HG02678 (cell line): ENCODE results near the gene RASA3.
"Not testable (repeated sequence)": the region's sequence is repeated elsewhere in the genome, so short reads cannot be mapped to it uniquely, and the experiment has no call there.

ENCODE experiments used
- ATAC-seq: cut with Tn5 transposase; IDR thresholded peaks from one replicate; pipeline ENCODE4 v1.9.1; 2021; ENCODE audit warnings: mild to moderate bottlenecking, moderate library complexity; ENCODE audit not compliant: unreplicated experiment

RASA3 gene

GRCh38 chr13:114103801-114104654, 28.4 kb downstream of the RASA3 start:
- no peak for ATAC-seq

GRCh38 chr13:114103289-114103621, 29.2 kb downstream of the RASA3 start:
- not testable (repeated sequence) for ATAC-seq

- no peak for ATAC-seq
Observed at GRCh38 chr13:114102521-114103288, 29.7 kb downstream of the RASA3 start.

- no peak for ATAC-seq
Observed at GRCh38 chr13:114102131-114102520, 30.3 kb downstream of the RASA3 start.

- no peak for ATAC-seq
Observed at GRCh38 chr13:114101358-114102130, 30.9 kb downstream of the RASA3 start.

- ATAC-seq = no peak
Observed at GRCh38 chr13:114100446-114101357, 31.7 kb downstream of the RASA3 start.

- no peak for ATAC-seq
Observed at GRCh38 chr13:114099918-114100445, 32.4 kb downstream of the RASA3 start.

GRCh38 chr13:114099191-114099590, 33.2 kb downstream of the RASA3 start:
- no peak for ATAC-seq

GRCh38 chr13:114098689-114099056, 33.8 kb downstream of the RASA3 start:
- ATAC-seq = not testable (repeated sequence)

GRCh38 chr13:114097893-114098688, 34.3 kb downstream of the RASA3 start:
- no peak for ATAC-seq

GRCh38 chr13:114097212-114097892, 35.1 kb downstream of the RASA3 start:
- ATAC-seq = no peak

GRCh38 chr13:114096811-114097211, 35.6 kb downstream of the RASA3 start:
- ATAC-seq = no peak

- no peak for ATAC-seq
Observed at GRCh38 chr13:114096031-114096485, 36.4 kb downstream of the RASA3 start.

- no peak for ATAC-seq
Observed at GRCh38 chr13:114095486-114095885, 36.9 kb downstream of the RASA3 start.

- no peak for ATAC-seq
Observed at GRCh38 chr13:114093118-114093517, 39.3 kb downstream of the RASA3 start.

GRCh38 chr13:114092468-114092867, 40.0 kb downstream of the RASA3 start:
- ATAC-seq = no peak

GRCh38 chr13:114090476-114090875, 41.9 kb downstream of the RASA3 start:
- ATAC-seq = no peak

GRCh38 chr13:114089751-114090400, 42.5 kb downstream of the RASA3 start:
- ATAC-seq = no peak
